Esophagus muscularis mucosa (tissue), 4 donors: ENCODE data around the gene MROH8. TPM values are rescaled to one million over a fixed set of nuclear protein-coding genes. Genes with fewer than 3 reads are reported as not detected.
A peak's percentile ranks its signal among the peaks of the same experiment; 100 is the strongest.

Experiments
- DNase-seq: peaks from one replicate; pipeline ENCODE4 v3.0.0-alpha.2; 2017; ENCODE audit errors: extremely low spot score
- H3K27ac ChIP-seq, 4 donors: fragments of 200-600 bp; sonication (generic); replicated peaks in 1 of 4; 1 replicate in 3 of 4; 2 replicates in 1 of 4; pipeline ENCODE4 v1.5.1; 2016 to 2019; ENCODE audit warnings: mild to moderate bottlenecking in 1 of 4
- H3K27me3 ChIP-seq, 4 donors: fragments of 200-600 bp; sonication (generic); one replicate each; pipeline versions ENCODE4 v1.5.1 to v1.6.0; 2016 to 2019
- H3K36me3 ChIP-seq, 4 donors: fragments of 200-600 bp; sonication (generic); one replicate each; pipeline ENCODE4 v1.5.1; 2016 to 2019
- H3K4me1 ChIP-seq, 4 donors: fragments of 200-600 bp; sonication (generic); one replicate each; pipeline ENCODE4 v1.5.1; 2016 to 2019
- H3K4me3 ChIP-seq, 4 donors: fragments of 200-600 bp; sonication (generic); 1 replicate in 2 of 4; 2 replicates in 2 of 4; pipeline ENCODE4 v1.5.1; 2016 to 2019; ENCODE audit warnings: mild to moderate bottlenecking in 4 of 4, moderate library complexity in 1 of 4
- H3K9me3 ChIP-seq, 4 donors: fragments of 200-600 bp; sonication (generic); 1 replicate in 3 of 4; 2 replicates in 1 of 4; pipeline ENCODE4 v1.5.1; 2016 to 2019
- CTCF ChIP-seq, 3 experiments: fragments of 200-600 bp in 2 of 3; fragments of 450-650 bp in 1 of 3; sonication (generic) in 2 of 3; IDR thresholded peaks; one replicate each; pipeline ENCODE4 v1.5.1; 2017 to 2019; ENCODE audit warnings: antibody characterized with exemption in 3 of 3, mild to moderate bottlenecking in 2 of 3, moderate library complexity in 1 of 3
- EP300 ChIP-seq: sonication (generic); formaldehyde crosslinking; IDR thresholded peaks from one replicate; pipeline ENCODE4 v1.6.1; 2017; ENCODE audit warnings: antibody characterized with exemption
- POLR2A ChIP-seq: fragments of 450-650 bp; IDR thresholded peaks from one replicate; pipeline ENCODE4 v1.6.1; 2017; ENCODE audit warnings: antibody characterized with exemption, moderate library complexity, mild to moderate bottlenecking, low read depth
- POLR2AphosphoS5 ChIP-seq, 2 donors: sonication (generic); formaldehyde crosslinking; IDR thresholded peaks; one replicate each; pipeline ENCODE4 v1.6.1; 2017; ENCODE audit warnings: antibody characterized with exemption in 2 of 2
- WGBS: methylation state at CpG from one replicate; pipeline ENCODE4 v1.1.5; 2018; 5-methylcytosine and 5-hydroxymethylcytosine counted together
- intact Hi-C: fragments of 100-400 bp; cut with DNase I; formaldehyde crosslinking; loops from one replicate; pipeline ENCODE4 v1.15.1; 2023
- total RNA-seq, 4 donors: library from RNA; depleted of rRNA; stranded (reverse); fragments of >200 nt; gene quantifications; one replicate each; pipeline versions ENCODE4 v1.1.0 to v1.2.1, GENCODE V29; 2016

Gene MROH8
- total RNA-seq, 4 donors from 2014 or later, result 2.7 to 6.2 (median 3.0) TPM

GRCh38 chr20:37219751-37220668, 40.7 kb upstream of the MROH8 start:
- intact Hi-C loops, result no loop called here

GRCh38 chr20:37218976-37219375, 39.6 kb upstream of the MROH8 start:
- no peak for TF ChIP-seq EP300
- no peak for TF ChIP-seq CTCF (IDR thresholded peaks at IDR 0.05)
- no peak for TF ChIP-seq POLR2A
- TF ChIP-seq POLR2AphosphoS5 (IDR thresholded peaks at IDR 0.05), result no peak
- WGBS, result 74% methylated on average over 4 of the region's 4 CpGs
- Histone ChIP-seq H3K4me1 (peaks cover 6 to 39% (median 33%) of the 10 kb centered on the region in 4 donors), H3K27ac (no peak overlapping the region), H3K9me3 (no peaks in the 10 kb centered on the region), H3K4me3 (no peak overlapping the region), H3K36me3 (peaks cover 18 to 64% (median 49%) of the 10 kb centered on the region in 4 donors), H3K27me3 (no peaks in the 10 kb centered on the region)
- intact Hi-C loops, result no loop called here
- DNase-seq, result no peak

More at GRCh38 chr20:37219751-37220668, 40.7 kb upstream of the MROH8 start:
- peaks cover 6 to 39% (median 35%) of the 10 kb centered on the region in 4 donors for H3K4me1 ChIP-seq
- H3K27ac ChIP-seq, result peak overlapping the region; percentile 34 to 67 (median 62)
- no peaks in the 10 kb centered on the region for H3K27me3 ChIP-seq
- no peak for TF ChIP-seq CTCF (IDR thresholded peaks at IDR 0.05)
- TF ChIP-seq POLR2AphosphoS5 (IDR thresholded peaks at IDR 0.05), result no peak
- no peak for TF ChIP-seq EP300
- no peak for TF ChIP-seq POLR2A
- H3K4me3 ChIP-seq, result no peak overlapping the region
- H3K36me3 ChIP-seq, result peaks cover 18 to 66% (median 53%) of the 10 kb centered on the region in 4 donors
- no peaks in the 10 kb centered on the region for H3K9me3 ChIP-seq
- 74% methylated on average over 10 of the region's 10 CpGs for WGBS
- no peak for DNase-seq

- TF ChIP-seq POLR2A, result no peak
- TF ChIP-seq EP300, result no peak
- TF ChIP-seq CTCF (IDR thresholded peaks at IDR 0.05), result no peak
- TF ChIP-seq POLR2AphosphoS5 (IDR thresholded peaks at IDR 0.05), result no peak
- no peak for DNase-seq
- Histone ChIP-seq H3K36me3 (peaks cover 20 to 64% (median 49%) of the 10 kb centered on the region in 4 donors), H3K9me3 (no peaks in the 10 kb centered on the region), H3K4me1 (peaks cover 6 to 39% (median 33%) of the 10 kb centered on the region in 4 donors), H3K27me3 (no peaks in the 10 kb centered on the region), H3K4me3 (no peak overlapping the region), H3K27ac (no peak overlapping the region)
- 96% methylated on average over 4 of the region's 4 CpGs for WGBS
- intact Hi-C loops, result no loop called here
Observed at GRCh38 chr20:37218441-37218840, 39.1 kb upstream of the MROH8 start.

- WGBS, result 86% methylated on average over 6 of the region's 6 CpGs
- H3K9me3 ChIP-seq, result no peaks in the 10 kb centered on the region
- peaks cover 51 to 99% (median 88%) of the 10 kb centered on the region in 4 donors for H3K36me3 ChIP-seq
- intact Hi-C loops, result no loop called here
- no peak for DNase-seq
- H3K27me3 ChIP-seq, result no peaks in the 10 kb centered on the region
- no peak overlapping the region for H3K4me3 ChIP-seq
- H3K4me1 ChIP-seq, result peaks cover 0 to 16% (median 15%) of the 10 kb centered on the region in 4 donors
- TF ChIP-seq POLR2AphosphoS5 (IDR thresholded peaks at IDR 0.05) (no peak), CTCF (IDR thresholded peaks at IDR 0.05) (no peak), EP300 (no peak), POLR2A (no peak)
- no peak overlapping the region for H3K27ac ChIP-seq
Observed at GRCh38 chr20:37209661-37210314, 30.4 kb upstream of the MROH8 start.
